SIG-M5 treated with dmso at 0.1 percent for 504 hours (cell line): ENCODE results near the gene SORCS2.
A peak's percentile ranks its signal among the peaks of the same experiment; 100 is the strongest.

Experiments
- DNase-seq: peaks from one replicate; lab custom pipeline; 2025; ENCODE audit not compliant: unreplicated experiment; lab: John Stamatoyannopoulos, UW

SORCS2 gene

GRCh38 chr4:7638984-7639789, 446.8 kb downstream of the SORCS2 start:
- DNase-seq, result peak; percentile 10

- DNase-seq, result no peak
Observed at GRCh38 chr4:7640136-7640535, 447.8 kb downstream of the SORCS2 start.

- no peak for DNase-seq
Observed at GRCh38 chr4:7641712-7642111, 449.4 kb downstream of the SORCS2 start.

- DNase-seq, result no peak
Observed at GRCh38 chr4:7642741-7643458, 450.6 kb downstream of the SORCS2 start.

GRCh38 chr4:7645158-7645557, 452.8 kb downstream of the SORCS2 start:
- DNase-seq, result no peak

- DNase-seq, result no peak
Observed at GRCh38 chr4:7645956-7646355, 453.6 kb downstream of the SORCS2 start.

GRCh38 chr4:7646384-7647061, 454.2 kb downstream of the SORCS2 start:
- no peak for DNase-seq

GRCh38 chr4:7647186-7647585, 454.8 kb downstream of the SORCS2 start:
- no peak for DNase-seq

- DNase-seq, result no peak
Observed at GRCh38 chr4:7647600-7648543, 455.5 kb downstream of the SORCS2 start.

- no peak for DNase-seq
Observed at GRCh38 chr4:7648544-7649395, 456.4 kb downstream of the SORCS2 start.

- DNase-seq, result no peak
Observed at GRCh38 chr4:7649411-7649740, 457.0 kb downstream of the SORCS2 start.

- peak; percentile 43 for DNase-seq
Observed at GRCh38 chr4:7649741-7650531, 457.6 kb downstream of the SORCS2 start.

GRCh38 chr4:7650606-7651385, 458.5 kb downstream of the SORCS2 start:
- DNase-seq, result no peak

- DNase-seq, result no peak
Observed at GRCh38 chr4:7651461-7651921, 459.2 kb downstream of the SORCS2 start.

- DNase-seq, result no peak
Observed at GRCh38 chr4:7652006-7652405, 459.7 kb downstream of the SORCS2 start.

- DNase-seq, result no peak
Observed at GRCh38 chr4:7652451-7652881, 460.1 kb downstream of the SORCS2 start.

GRCh38 chr4:7652906-7653305, 460.6 kb downstream of the SORCS2 start:
- DNase-seq, result no peak
